B cell (primary cell): Measurements from ENCODE around the gene BEST1.

Experiments used
- CTCF ChIP-seq: fragments of 200-600 bp; IDR thresholded peaks from one replicate; pipeline ENCODE4 v1.8.0; 2022; ENCODE audit warnings: antibody characterized with exemption, mild to moderate bottlenecking
- EZH2 ChIP-seq: IDR thresholded peaks from 2 replicates; pipeline ENCODE4 v1.6.1; 2012; ENCODE audit warnings: borderline replicate concordance, low read depth, mild to moderate bottlenecking, moderate library complexity, low read length; ENCODE audit not compliant: insufficient read depth, poor library complexity, severe bottlenecking

DNA sequence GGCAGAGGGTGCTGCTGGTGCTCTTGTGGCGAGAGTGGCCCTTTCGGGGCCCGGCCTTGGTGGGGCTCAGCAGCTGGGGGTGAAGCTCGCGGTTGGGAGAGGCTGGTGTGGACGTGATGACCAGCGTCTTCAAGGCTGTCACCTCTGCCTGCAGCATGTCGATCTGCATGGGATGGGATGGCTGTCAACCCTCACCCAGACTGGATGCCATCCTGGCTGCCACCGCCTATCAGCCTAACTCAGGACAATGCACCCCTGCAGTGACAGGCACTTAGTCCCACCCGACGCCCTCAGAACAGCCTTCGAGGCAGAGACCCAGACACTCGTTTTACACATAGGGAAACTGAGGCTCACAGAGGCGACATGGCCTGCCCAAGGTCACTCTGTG is 43.6 kb upstream of the BEST1 start:
- TF ChIP-seq CTCF (no peak), EZH2 (no peak)
